ENCODE results near the gene CST1.
"Not testable (repeated sequence)": the region's sequence is repeated elsewhere in the genome, so short reads cannot be mapped to it uniquely, and the experiment has no call there.

The CST1 gene

DNA sequence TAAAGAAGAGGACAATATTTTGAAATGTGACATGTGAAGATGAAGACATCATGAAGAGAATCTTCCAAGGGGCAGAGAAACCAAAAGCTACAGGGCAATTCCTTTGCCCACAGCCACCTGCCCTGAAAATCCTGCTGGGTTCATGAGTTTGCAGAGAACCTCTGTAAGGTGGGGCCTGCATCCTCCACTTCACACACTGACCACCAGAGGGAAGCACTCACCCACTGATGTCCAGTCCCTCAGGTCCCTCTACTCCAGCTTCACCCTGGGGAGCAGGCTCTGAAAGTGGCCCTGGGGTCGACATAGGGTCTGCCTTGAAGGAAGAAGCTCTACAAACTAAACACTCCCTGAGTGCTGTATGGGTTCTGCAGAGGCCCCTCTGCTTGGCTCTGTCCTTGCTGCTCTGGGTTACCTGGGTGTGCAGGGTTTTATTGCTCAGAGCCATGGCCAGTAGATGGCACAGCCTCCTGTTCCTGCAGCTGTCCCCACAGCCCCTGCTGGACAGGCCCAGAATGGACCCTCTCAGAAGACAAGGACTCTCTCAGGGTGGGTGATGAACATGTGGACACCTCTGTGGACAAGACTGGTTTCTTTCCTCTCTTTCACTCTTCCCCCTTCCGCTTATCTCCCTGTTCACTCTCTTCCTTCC lies 27.0 kb downstream of the CST1 start:
- H3K4me3 ChIP-seq (ENCODE audit: low read length): not testable (repeated sequence)
- DNase-seq (ENCODE audit: low read depth, low spot score): peak; percentile 18

- not testable (repeated sequence) for H3K4me3 ChIP-seq (ENCODE audit: low read length); DNase-seq (ENCODE audit: low read depth, low spot score)
Measured at GRCh38 chr20:23722851-23723250, 27.9 kb downstream of the CST1 start.

DNA sequence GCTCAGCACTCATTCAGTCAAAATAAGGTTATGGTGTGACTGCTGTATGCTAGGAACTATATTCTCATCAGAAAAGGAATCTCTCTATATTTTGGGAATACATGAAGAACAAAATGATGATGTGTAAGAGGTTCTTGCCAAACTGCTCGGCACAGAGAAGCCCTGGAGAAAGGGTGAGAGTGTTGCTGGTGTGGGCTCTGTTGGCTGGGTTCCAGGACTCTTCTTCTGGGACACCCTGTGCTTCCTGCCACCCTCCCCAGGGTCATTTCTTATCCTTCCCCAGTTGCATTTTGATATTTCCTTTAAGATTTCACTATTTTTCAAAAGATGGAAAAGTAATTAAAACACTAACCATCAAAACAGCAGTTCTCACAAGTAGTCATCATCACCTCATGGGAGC lies 28.8 kb downstream of the CST1 start:
- no peak overlapping the region for H3K4me3 ChIP-seq (ENCODE audit: low read length)
- DNase-seq (ENCODE audit: low read depth, low spot score): no peak

- not testable (repeated sequence) for DNase-seq (ENCODE audit: low read depth, low spot score); H3K4me3 ChIP-seq (ENCODE audit: low read length)
Measured at GRCh38 chr20:23719351-23719750, 31.4 kb downstream of the CST1 start.

DNA sequence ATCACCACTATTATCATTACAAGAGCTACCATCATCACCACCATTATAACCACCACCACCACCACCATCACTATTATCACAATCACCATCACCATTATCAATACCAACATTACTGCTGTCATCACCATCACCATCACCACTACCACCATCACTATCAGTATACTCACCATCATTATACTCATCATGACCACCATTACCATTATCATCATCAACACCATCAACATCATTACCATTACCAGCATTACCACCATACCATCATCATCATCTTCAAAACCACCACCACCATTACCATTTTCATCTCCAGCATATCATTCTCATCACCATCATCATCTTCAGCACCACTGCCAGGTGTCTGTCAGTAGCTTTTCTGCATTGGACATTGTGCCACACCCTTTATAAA lies 39.0 kb downstream of the CST1 start:
- not testable (repeated sequence) for DNase-seq (ENCODE audit: low read depth, low spot score); H3K4me3 ChIP-seq (ENCODE audit: low read length)

- H3K4me3 ChIP-seq (ENCODE audit: low read length): no peak overlapping the region
- DNase-seq (ENCODE audit: low read depth, low spot score): no peak
Measured at GRCh38 chr20:23710771-23711170, 40.0 kb downstream of the CST1 start.

DNA sequence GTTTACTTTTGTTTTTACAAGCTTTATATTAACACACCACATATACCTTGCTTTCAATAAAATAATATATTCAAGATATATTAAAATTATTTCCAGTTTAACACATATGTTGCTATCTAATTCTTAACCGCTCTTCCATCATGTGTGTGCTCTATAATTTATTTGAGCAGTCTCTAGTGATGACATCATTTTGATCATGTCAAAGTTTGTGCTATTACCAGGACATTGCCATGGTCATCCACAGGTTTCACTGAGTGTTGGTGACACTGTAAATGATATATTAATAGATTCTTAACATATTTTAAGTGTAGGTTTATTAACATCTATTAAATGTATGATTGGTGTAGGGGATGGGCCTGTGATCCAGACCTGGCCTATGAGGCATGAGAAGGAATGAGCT lies 44.8 kb downstream of the CST1 start:
- DNase-seq (ENCODE audit: low read depth, low spot score): no peak
- H3K4me3 ChIP-seq (ENCODE audit: low read length): no peak overlapping the region

- no peak overlapping the region for H3K4me3 ChIP-seq (ENCODE audit: low read length)
Measured at GRCh38 chr20:23702021-23702420, 48.7 kb downstream of the CST1 start.

GRCh38 chr20:23700931-23701330 lies 49.8 kb downstream of the CST1 start:
- H3K4me3 ChIP-seq (ENCODE audit: low read length): no peak overlapping the region
- DNase-seq (ENCODE audit: low read depth, low spot score): no peak

More at GRCh38 chr20:23702021-23702420, 48.7 kb downstream of the CST1 start:
- no peak for DNase-seq (ENCODE audit: low read depth, low spot score)

GRCh38 chr20:23697947-23698346 lies 52.8 kb downstream of the CST1 start:
- no peak for DNase-seq (ENCODE audit: low read depth, low spot score)
- no peak overlapping the region for H3K4me3 ChIP-seq (ENCODE audit: low read length)

Measured in Jurkat, Clone E6-1 (cell line).